ENCODE data around the gene RBM45. TPM values are rescaled to one million over a fixed set of nuclear protein-coding genes. Genes with fewer than 3 reads are reported as not detected.

RBM45 gene
- total RNA-seq, 3 donors from 2014 or later, result 13.4 to 18.3 (median 14.5) TPM

GRCh38 chr2:178119179-178119922, 7.1 kb downstream of the RBM45 start:
- H3K36me3 ChIP-seq (ENCODE audit: low read depth), result peaks cover 7% of the 10 kb centered on the region
- no peak for ATAC-seq

GRCh38 chr2:178123163-178123562, 10.9 kb downstream of the RBM45 start:
- no peaks in the 10 kb centered on the region for H3K4me1 ChIP-seq (ENCODE audit: low read depth)
- no peak overlapping the region for H3K4me3 ChIP-seq
- DNase-seq (no peak), ATAC-seq (no peak)
- peaks cover 7% of the 10 kb centered on the region for H3K36me3 ChIP-seq (ENCODE audit: low read depth)
- no peak for TF ChIP-seq CTCF (IDR thresholded peaks at IDR 0.05)
- H3K9me3 ChIP-seq, result no peaks in the 10 kb centered on the region
- intact Hi-C loops (cut with DNase I, micrococcal nuclease), result no loop called here

More at GRCh38 chr2:178119179-178119922, 7.1 kb downstream of the RBM45 start:
- no peak for TF ChIP-seq CTCF (IDR thresholded peaks at IDR 0.05)
- Histone ChIP-seq H3K4me3 (no peak overlapping the region), H3K9me3 (no peaks in the 10 kb centered on the region), H3K4me1 (ENCODE audit: low read depth) (no peaks in the 10 kb centered on the region)
- intact Hi-C loops (cut with DNase I, micrococcal nuclease), result no loop called here
- DNase-seq, result no peak

GRCh38 chr2:178125125-178125524, 12.9 kb downstream of the RBM45 start:
- TF ChIP-seq CTCF (IDR thresholded peaks at IDR 0.05), result no peak
- Histone ChIP-seq H3K36me3 (ENCODE audit: low read depth) (peaks cover 7% of the 10 kb centered on the region), H3K4me1 (ENCODE audit: low read depth) (no peaks in the 10 kb centered on the region), H3K9me3 (no peaks in the 10 kb centered on the region), H3K4me3 (no peak overlapping the region)
- ATAC-seq, result no peak
- DNase-seq, result no peak
- intact Hi-C loops (cut with DNase I, micrococcal nuclease), result no loop called here

GRCh38 chr2:178125862-178126261, 13.6 kb downstream of the RBM45 start:
- Histone ChIP-seq H3K4me1 (ENCODE audit: low read depth) (no peaks in the 10 kb centered on the region), H3K9me3 (no peaks in the 10 kb centered on the region), H3K36me3 (ENCODE audit: low read depth) (peaks cover 7% of the 10 kb centered on the region), H3K4me3 (no peak overlapping the region)
- DNase-seq (no peak), ATAC-seq (no peak)
- intact Hi-C loops (cut with DNase I, micrococcal nuclease), result no loop called here
- TF ChIP-seq CTCF (IDR thresholded peaks at IDR 0.05), result no peak

- Histone ChIP-seq H3K4me1 (ENCODE audit: low read depth) (no peaks in the 10 kb centered on the region), H3K9me3 (no peaks in the 10 kb centered on the region), H3K36me3 (ENCODE audit: low read depth) (no peaks in the 10 kb centered on the region), H3K4me3 (no peak overlapping the region)
- no peak for DNase-seq
- no peak for TF ChIP-seq CTCF (IDR thresholded peaks at IDR 0.05)
- intact Hi-C loops (cut with DNase I, micrococcal nuclease), result no loop called here
- no peak for ATAC-seq
These were observed 16.8 kb downstream of the RBM45 start for GRCh38 chr2:178128836-178129630.
